Astrocyte (in vitro differentiated cells and primary cell): ENCODE data around the gene CSNK1G2.

Experiments
- CTCF ChIP-seq: IDR thresholded peaks from 2 replicates; pipeline ENCODE4 v1.5.1; 2011; ENCODE audit warnings: low read depth, mild to moderate bottlenecking, inconsistent platforms, low read length, moderate library complexity; ENCODE audit not compliant: insufficient read depth
- EZH2 ChIP-seq: IDR thresholded peaks from 2 replicates; pipeline ENCODE4 v1.6.1; 2012; ENCODE audit warnings: mild to moderate bottlenecking, low read length, inconsistent platforms; ENCODE audit not compliant: insufficient read depth

DNA sequence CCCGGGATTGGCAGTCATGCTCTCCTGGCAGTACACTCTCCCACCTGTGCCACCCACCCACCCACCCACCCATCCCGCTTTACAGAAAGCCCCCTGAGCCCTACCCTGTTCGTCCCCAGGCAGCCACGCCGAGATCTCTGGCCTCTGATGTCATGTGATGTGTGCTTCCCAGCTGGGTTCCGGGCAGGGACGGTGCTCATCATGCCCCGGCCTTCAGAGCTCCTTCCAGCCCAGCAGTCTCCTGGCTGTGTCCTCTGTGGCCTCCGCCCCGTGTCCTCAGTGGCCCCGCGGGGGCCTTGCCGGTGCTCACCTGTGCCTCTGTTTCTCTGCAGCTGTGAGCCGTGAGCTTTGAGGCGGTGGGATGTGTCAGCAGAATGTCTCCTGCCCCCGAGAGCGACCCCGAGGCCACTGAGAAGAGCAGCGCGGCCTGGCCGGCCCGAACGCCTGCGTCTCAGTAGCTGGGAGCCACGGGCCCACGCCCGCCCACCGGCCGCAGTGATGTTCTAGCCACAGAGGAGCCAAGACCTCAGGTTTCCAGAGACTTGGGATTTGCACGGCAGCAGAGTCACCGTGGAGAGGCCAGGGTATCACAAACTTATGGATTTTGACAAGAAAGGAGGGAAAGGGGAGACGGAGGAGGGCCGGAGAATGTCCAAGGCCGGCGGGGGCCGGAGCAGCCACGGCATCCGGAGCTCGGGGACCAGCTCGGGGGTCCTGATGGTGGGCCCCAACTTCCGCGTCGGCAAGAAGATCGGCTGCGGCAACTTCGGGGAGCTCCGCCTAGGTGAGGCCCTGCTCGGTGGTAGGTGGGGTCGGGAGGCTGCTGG lies 28.4 kb downstream of the CSNK1G2 start:
- TF ChIP-seq CTCF: no peak
- TF ChIP-seq EZH2: no peak
